Hepatocyte (in vitro differentiated cells): ENCODE measurements around the gene ARID1A. TPM values are rescaled to one million over a fixed set of nuclear protein-coding genes. Genes with fewer than 3 reads are reported as not detected.

Source experiments
- DNase-seq: peaks from one replicate; pipeline ENCODE4 v3.0.0-alpha.2; 2016; ENCODE audit warnings: low spot score
- H2AFZ ChIP-seq: fragments of 200-600 bp; sonication (generic); 2 replicates; pipeline ENCODE4 v1.6.0; 2016; ENCODE audit warnings: antibody characterized with exemption, mild to moderate bottlenecking
- H3K27ac ChIP-seq: fragments of 200-600 bp; sonication (generic); 2 replicates; pipeline ENCODE4 v1.5.1; 2016; ENCODE audit warnings: mild to moderate bottlenecking
- H3K27me3 ChIP-seq: fragments of 200-600 bp; sonication (generic); 2 replicates; pipeline ENCODE4 v1.6.1; 2016
- H3K36me3 ChIP-seq: fragments of 200-600 bp; sonication (generic); replicated peaks from 2 replicates; pipeline ENCODE4 v1.5.1; 2016; ENCODE audit warnings: low read depth; ENCODE audit not compliant: insufficient read depth
- H3K4me1 ChIP-seq: fragments of 200-600 bp; sonication (generic); 2 replicates; pipeline ENCODE4 v1.5.1; 2016; ENCODE audit warnings: mild to moderate bottlenecking, moderate library complexity; ENCODE audit not compliant: insufficient read depth
- H3K4me2 ChIP-seq: fragments of 200-600 bp; sonication (generic); 2 replicates; pipeline ENCODE4 v1.6.0; 2016
- H3K4me3 ChIP-seq: fragments of 200-600 bp; sonication (generic); 2 replicates; pipeline ENCODE4 v1.5.1; 2016; ENCODE audit warnings: mild to moderate bottlenecking
- H3K79me2 ChIP-seq: fragments of 200-600 bp; sonication (generic); 2 replicates; pipeline ENCODE4 v1.6.0; 2017; ENCODE audit warnings: mild to moderate bottlenecking
- H3K9me2 ChIP-seq: fragments of 200-600 bp; sonication (generic); replicated peaks from 2 replicates; pipeline ENCODE4 v1.6.0; 2017; ENCODE audit warnings: mild to moderate bottlenecking; ENCODE audit not compliant: insufficient read depth
- H3K9me3 ChIP-seq: fragments of 200-600 bp; sonication (generic); 2 replicates; pipeline ENCODE4 v1.5.1; 2016; ENCODE audit warnings: low read depth, mild to moderate bottlenecking
- H4K20me1 ChIP-seq: fragments of 200-600 bp; sonication (generic); 2 replicates; pipeline ENCODE4 v1.6.0; 2016; ENCODE audit warnings: mild to moderate bottlenecking; ENCODE audit not compliant: insufficient read depth, poor library complexity, severe bottlenecking
- EZH2 ChIP-seq: fragments of 200-600 bp; sonication (generic); IDR thresholded peaks from 2 replicates; pipeline ENCODE4 v1.6.1; 2016; ENCODE audit warnings: antibody characterized with exemption, mild to moderate bottlenecking, borderline replicate concordance
- EZH2phosphoT487 ChIP-seq: fragments of 200-600 bp; sonication (generic); IDR thresholded peaks from one replicate; pipeline ENCODE4 v1.6.1; 2018; ENCODE audit warnings: antibody characterized with exemption, mild to moderate bottlenecking, low read depth, moderate library complexity; ENCODE audit not compliant: unreplicated experiment, severe bottlenecking
- WGBS: methylation state at CpG from one replicate; pipeline ENCODE4 v1.1.6; 2016; ENCODE audit warnings: low lambda C conversion rate; ENCODE audit errors: missing lambda C conversion rate; 5-methylcytosine and 5-hydroxymethylcytosine counted together
- polyA plus RNA-seq: library from polyadenylated mRNA; unstranded; fragments of >200 nt; fragmentation: Nextera tagmentation; extraction: Ambion mirVana; gene quantifications from 2 replicates; pipeline ENCODE4 v1.2.1, GENCODE V29; 2016
- total RNA-seq: library from RNA; depleted of rRNA; stranded (reverse); fragments of >200 nt; gene quantifications from 2 replicates; pipeline ENCODE4 v1.2.3, GENCODE V29; 2014
- TF ChIP-seq, protein P1 (sequence below): fragments of 200-600 bp; sonication (generic); IDR thresholded peaks from 2 replicates; pipeline ENCODE4 v1.5.1; 2016; ENCODE audit warnings: antibody characterized with exemption, mild to moderate bottlenecking; ENCODE audit not compliant: poor library complexity

Gene ARID1A
- total and polyA plus RNA-seq, 2 experiments from 2014 or later = 27.9 to 35.8 TPM

DNA sequence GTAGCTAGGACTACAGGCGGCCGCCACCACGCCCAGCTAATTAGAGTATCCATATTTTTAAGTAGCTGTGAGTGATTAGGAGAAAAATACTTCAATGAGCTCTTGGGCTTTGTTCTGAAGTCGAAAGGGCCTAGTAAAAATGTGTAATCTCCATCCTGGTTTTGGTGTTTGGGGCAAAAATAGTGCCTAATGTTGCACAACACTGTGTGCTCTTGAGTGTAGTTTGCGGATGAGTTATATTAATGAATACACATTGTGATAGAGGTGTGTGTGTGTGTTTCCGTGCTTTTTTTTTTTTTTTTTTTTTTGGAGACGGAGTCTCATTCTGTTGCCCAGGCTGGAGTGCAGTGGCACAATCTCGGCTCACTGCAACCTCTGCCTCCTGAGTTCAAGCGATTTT lies 6.3 kb upstream of the ARID1A start:
- H3K36me3 ChIP-seq = no peaks in the 10 kb centered on the region
- H3K27me3 ChIP-seq = no peaks in the 10 kb centered on the region
- no peak overlapping the region for H3K4me2 ChIP-seq
- no peak overlapping the region for H3K4me3 ChIP-seq
- no peaks in the 10 kb centered on the region for H3K79me2 ChIP-seq
- H3K9me2 ChIP-seq = no peaks in the 10 kb centered on the region
- no peak for TF ChIP-seq EZH2phosphoT487
- H4K20me1 ChIP-seq = no peaks in the 10 kb centered on the region
- H3K27ac ChIP-seq = no peak overlapping the region
- WGBS = 96% methylated on average over 9 of the region's 9 CpGs
- H2AFZ ChIP-seq = no peak overlapping the region
- H3K9me3 ChIP-seq = no peaks in the 10 kb centered on the region
- peaks cover 22% of the 10 kb centered on the region for H3K4me1 ChIP-seq
- no peak for DNase-seq

DNA sequence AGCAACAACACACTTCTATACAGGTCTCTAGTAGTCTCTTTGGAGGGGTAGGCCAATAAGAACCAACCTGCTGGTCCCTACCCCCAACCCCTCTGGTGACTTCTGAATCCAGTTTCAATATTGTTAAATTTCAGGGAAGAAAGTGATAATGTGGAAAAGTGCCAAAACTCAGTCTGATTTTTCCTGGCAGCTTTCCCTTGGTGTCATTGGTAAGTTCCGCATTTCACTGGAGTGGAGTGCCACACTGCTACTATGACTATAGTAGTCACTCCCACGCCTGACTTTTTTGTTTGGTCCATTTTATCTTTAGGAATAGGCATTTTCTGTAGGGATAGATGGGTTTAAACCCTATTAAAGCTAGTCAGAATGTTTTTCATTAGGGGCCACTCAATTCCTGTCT lies 5.7 kb upstream of the ARID1A start:
- H3K79me2 ChIP-seq = no peaks in the 10 kb centered on the region
- H4K20me1 ChIP-seq = no peaks in the 10 kb centered on the region
- peak overlapping the region; percentile 93 for H3K27ac ChIP-seq
- peaks cover 29% of the 10 kb centered on the region for H3K4me1 ChIP-seq
- WGBS = 93% methylated on average over 2 of the region's 2 CpGs
- H3K9me3 ChIP-seq = no peaks in the 10 kb centered on the region
- no peak for DNase-seq
- no peak overlapping the region for H3K4me2 ChIP-seq
- H2AFZ ChIP-seq = peak overlapping the region; percentile 76
- no peaks in the 10 kb centered on the region for H3K36me3 ChIP-seq
- no peaks in the 10 kb centered on the region for H3K27me3 ChIP-seq
- no peaks in the 10 kb centered on the region for H3K9me2 ChIP-seq
- TF ChIP-seq, protein P1, sequence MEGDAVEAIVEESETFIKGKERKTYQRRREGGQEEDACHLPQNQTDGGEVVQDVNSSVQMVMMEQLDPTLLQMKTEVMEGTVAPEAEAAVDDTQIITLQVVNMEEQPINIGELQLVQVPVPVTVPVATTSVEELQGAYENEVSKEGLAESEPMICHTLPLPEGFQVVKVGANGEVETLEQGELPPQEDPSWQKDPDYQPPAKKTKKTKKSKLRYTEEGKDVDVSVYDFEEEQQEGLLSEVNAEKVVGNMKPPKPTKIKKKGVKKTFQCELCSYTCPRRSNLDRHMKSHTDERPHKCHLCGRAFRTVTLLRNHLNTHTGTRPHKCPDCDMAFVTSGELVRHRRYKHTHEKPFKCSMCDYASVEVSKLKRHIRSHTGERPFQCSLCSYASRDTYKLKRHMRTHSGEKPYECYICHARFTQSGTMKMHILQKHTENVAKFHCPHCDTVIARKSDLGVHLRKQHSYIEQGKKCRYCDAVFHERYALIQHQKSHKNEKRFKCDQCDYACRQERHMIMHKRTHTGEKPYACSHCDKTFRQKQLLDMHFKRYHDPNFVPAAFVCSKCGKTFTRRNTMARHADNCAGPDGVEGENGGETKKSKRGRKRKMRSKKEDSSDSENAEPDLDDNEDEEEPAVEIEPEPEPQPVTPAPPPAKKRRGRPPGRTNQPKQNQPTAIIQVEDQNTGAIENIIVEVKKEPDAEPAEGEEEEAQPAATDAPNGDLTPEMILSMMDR = no peak
- TF ChIP-seq EZH2 = no peak
- TF ChIP-seq EZH2phosphoT487 = no peak
- no peak overlapping the region for H3K4me3 ChIP-seq

DNA sequence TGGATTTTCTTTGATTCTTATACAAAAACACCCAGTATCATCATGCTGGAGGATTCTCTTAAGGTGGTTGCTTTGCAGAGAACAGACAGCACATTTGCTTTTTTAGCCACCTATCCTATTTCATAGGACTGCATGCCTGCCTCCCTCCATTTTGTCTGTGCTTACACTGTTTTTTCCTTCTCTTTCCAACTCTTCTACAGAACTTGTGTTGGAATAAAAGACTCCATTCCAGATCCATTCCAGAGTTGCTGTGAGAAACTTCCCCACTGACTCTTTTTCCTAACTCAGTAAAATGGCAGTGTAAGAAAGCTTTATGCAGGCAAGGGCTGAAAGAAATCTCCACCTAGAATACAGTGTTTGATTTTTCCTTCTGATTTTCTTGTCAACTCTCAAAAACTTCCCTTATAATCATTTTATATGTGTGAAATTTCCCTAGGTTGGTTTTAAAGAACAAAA lies 5.2 kb upstream of the ARID1A start:
- Histone ChIP-seq H3K4me1 (peaks cover 30% of the 10 kb centered on the region), H3K36me3 (no peaks in the 10 kb centered on the region), H3K9me3 (no peaks in the 10 kb centered on the region), H3K4me3 (no peak overlapping the region), H2AFZ (peak overlapping the region; percentile 76), H3K27me3 (no peaks in the 10 kb centered on the region), H3K9me2 (no peaks in the 10 kb centered on the region), H3K79me2 (no peaks in the 10 kb centered on the region), H3K4me2 (peak overlapping the region; percentile 25), H3K27ac (peak overlapping the region; percentile 93), H4K20me1 (no peaks in the 10 kb centered on the region)
- DNase-seq = peak; percentile 16
- TF ChIP-seq EZH2phosphoT487 (no peak), EZH2 (no peak)
- TF ChIP-seq, protein P1 = no peak

DNA sequence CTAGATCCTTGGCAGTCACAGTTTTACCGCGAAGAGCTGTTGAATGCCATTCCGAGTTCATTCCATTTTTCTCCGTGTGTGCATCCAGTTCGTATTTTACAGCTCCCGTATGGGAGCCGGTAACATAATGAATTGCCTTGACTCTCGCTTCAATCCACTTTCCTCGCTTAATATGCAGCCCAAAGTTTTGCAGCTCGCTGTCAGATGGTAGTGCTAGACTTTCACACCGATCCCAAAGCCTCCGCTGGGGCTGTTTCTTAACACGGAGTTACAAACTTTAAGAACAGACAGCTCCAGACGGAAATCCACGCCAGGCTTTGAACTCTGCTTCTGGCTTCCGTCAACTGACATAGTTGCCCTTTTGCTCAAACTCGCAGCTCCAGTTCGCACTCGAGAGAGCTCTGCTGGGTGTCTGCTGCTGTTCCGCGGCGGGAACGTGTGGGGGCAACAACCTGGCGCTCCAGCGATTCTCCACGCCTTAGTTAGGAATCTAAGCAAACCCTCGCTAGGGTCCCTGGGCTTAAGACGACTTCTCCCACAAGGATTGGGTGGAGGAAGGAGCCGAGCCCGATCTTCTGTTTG lies 3.5 kb upstream of the ARID1A start:
- TF ChIP-seq EZH2phosphoT487 = no peak
- TF ChIP-seq, protein P1 = peak; percentile 27
- no peak for TF ChIP-seq EZH2
- H3K27ac ChIP-seq = peak overlapping the region; percentile 93
- H3K27me3 ChIP-seq = no peaks in the 10 kb centered on the region
- H3K4me3 ChIP-seq = peak overlapping the region; percentile 22
- H3K9me2 ChIP-seq = no peaks in the 10 kb centered on the region
- peaks cover 10% of the 10 kb centered on the region for H3K79me2 ChIP-seq
- no peaks in the 10 kb centered on the region for H3K36me3 ChIP-seq
- H4K20me1 ChIP-seq = peaks cover 2% of the 10 kb centered on the region
- H3K4me1 ChIP-seq = peaks cover 30% of the 10 kb centered on the region
- H3K4me2 ChIP-seq = peak overlapping the region; percentile 83
- H3K9me3 ChIP-seq = no peaks in the 10 kb centered on the region
- under 1% methylated on average over 30 of the region's 30 CpGs for WGBS
- H2AFZ ChIP-seq = peak overlapping the region; percentile 43
- peak; percentile 92 for DNase-seq
